HUES48 (cell line): ENCODE results near the gene ZW10.
A peak's percentile ranks its signal among the peaks of the same experiment; 100 is the strongest.

Source experiments
- H3K27ac ChIP-seq: one replicate; pipeline ENCODE4 v1.7.0; 2013; ENCODE audit warnings: low read depth, low read length, inconsistent platforms
- H3K27me3 ChIP-seq: 2 replicates; pipeline ENCODE4 v1.6.1; 2013; ENCODE audit warnings: mild to moderate bottlenecking, low read length; ENCODE audit not compliant: control insufficient read depth, insufficient read depth
- H3K36me3 ChIP-seq: 2 replicates; pipeline ENCODE4 v1.6.1; 2013; ENCODE audit warnings: low read length; ENCODE audit not compliant: control insufficient read depth, insufficient read depth
- H3K4me1 ChIP-seq: 2 replicates; pipeline ENCODE4 v1.6.1; 2013; ENCODE audit warnings: mild to moderate bottlenecking, low read length; ENCODE audit not compliant: control insufficient read depth, insufficient read depth
- H3K4me3 ChIP-seq: 2 replicates; pipeline ENCODE4 v1.5.1; 2013; ENCODE audit warnings: mild to moderate bottlenecking, low read depth, low read length
- H3K9ac ChIP-seq: 2 replicates; pipeline ENCODE4 v1.6.1; 2013; ENCODE audit warnings: mild to moderate bottlenecking, low read depth, low read length, moderate library complexity
- H3K9me3 ChIP-seq: 2 replicates; pipeline ENCODE4 v1.6.1; 2013; ENCODE audit warnings: low read length; ENCODE audit not compliant: control insufficient read depth, insufficient read depth

The ZW10 gene, protein sequence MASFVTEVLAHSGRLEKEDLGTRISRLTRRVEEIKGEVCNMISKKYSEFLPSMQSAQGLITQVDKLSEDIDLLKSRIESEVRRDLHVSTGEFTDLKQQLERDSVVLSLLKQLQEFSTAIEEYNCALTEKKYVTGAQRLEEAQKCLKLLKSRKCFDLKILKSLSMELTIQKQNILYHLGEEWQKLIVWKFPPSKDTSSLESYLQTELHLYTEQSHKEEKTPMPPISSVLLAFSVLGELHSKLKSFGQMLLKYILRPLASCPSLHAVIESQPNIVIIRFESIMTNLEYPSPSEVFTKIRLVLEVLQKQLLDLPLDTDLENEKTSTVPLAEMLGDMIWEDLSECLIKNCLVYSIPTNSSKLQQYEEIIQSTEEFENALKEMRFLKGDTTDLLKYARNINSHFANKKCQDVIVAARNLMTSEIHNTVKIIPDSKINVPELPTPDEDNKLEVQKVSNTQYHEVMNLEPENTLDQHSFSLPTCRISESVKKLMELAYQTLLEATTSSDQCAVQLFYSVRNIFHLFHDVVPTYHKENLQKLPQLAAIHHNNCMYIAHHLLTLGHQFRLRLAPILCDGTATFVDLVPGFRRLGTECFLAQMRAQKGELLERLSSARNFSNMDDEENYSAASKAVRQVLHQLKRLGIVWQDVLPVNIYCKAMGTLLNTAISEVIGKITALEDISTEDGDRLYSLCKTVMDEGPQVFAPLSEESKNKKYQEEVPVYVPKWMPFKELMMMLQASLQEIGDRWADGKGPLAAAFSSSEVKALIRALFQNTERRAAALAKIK

DNA sequence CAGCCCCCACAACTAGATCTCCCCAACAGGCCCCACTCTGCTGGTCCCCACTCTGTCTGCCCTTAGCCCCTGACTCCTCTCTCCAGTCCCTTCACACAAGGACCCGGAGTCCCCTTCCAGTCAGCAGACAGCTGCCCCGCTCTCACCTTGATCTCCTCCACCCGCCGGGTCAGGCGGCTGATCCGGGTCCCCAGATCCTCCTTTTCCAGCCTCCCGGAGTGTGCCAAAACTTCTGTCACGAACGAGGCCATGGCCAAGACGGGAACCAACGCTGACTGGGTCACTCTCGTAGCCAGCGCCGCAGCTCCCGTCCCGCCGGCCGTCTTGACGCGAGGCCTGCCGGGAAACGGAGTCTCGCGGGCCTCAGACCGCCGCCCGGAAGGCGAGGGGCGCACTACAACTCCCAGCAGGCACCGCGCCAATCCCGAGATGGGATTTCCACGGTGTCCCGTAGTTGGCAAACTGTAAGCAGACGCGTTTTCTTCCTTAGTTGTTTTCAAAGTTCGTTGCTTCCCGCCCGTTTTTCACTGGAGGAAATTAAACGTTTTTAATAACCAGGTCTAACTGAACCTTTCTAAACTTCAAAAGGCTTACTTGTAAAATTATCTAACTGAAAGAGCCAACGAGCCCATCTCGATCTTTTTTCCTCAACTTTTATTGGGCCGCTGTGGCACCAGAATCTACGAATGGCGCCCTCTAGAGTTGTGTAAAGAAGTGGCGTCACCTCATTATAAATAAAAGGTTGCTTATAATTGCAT, at the start of gene ZW10:
Gene ZW10, minus strand, starts transcription at position 277 of the 758 bp plus-strand sequence. Its CDS starts 26 bp downstream, at position 251.
- Histone ChIP-seq H3K4me3 (peak within 1 kb of the TSS; percentile 83), H3K9ac (peak within 1 kb of the TSS; percentile 78), H3K9me3 (no peaks in the 10 kb centered on the region), H3K36me3 (peaks cover 17% of the 10 kb centered on the region), H3K4me1 (no peaks in the 10 kb centered on the region), H3K27ac (peak within 1 kb of the TSS; percentile 33), H3K27me3 (0 out of 2 replicates have a peak, but pooled peaks cover 3% of the 10 kb centered on the region)

DNA sequence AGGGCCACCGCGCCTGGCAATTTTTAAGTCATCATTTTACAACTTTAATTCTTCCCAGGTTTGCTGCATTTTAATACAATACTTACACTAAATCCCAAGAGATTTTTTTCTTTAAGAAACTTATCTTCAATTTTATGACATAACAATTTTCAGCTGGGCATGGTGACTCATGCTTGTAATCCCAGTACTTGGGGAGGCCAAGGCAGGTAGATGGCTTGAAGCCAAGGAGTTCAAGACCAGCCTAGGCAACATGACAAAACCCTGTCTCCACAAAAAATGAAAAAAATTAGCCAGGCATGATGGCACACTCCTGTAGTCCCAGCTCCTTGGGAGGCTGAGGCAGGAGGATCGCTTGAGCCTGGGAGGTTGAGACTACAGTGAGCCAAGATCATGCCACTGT, 44.9 kb upstream of the ZW10 start:
- Histone ChIP-seq H3K4me3 (no peak overlapping the region), H3K4me1 (0 out of 2 replicates have a peak, but pooled peaks cover 3% of the 10 kb centered on the region), H3K36me3 (peaks cover 95% of the 10 kb centered on the region), H3K9ac (no peak overlapping the region), H3K27ac (no peak overlapping the region), H3K9me3 (no peaks in the 10 kb centered on the region), H3K27me3 (no peaks in the 10 kb centered on the region)

DNA sequence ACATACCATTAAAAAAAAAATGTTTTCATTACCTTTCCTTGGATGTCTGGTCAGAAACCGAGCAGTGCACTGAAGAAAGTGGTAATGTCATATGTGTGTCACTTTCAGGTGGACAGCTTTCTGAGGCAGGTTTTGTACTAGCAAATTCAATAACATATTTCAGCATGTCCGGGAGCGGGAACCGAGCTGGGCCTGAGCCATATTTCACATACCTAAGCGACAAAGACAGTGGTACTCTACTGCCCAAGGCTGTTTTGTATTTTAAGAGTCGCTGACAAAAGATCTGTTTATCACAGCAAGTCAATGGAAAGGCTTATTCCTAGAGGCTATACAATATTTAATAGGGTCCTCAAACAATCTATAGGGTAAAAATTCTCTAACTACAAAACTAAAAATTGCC, 44.1 kb upstream of the ZW10 start:
- Histone ChIP-seq H3K9ac (no peak overlapping the region), H3K27me3 (no peaks in the 10 kb centered on the region), H3K36me3 (peaks cover 95% of the 10 kb centered on the region), H3K4me1 (0 out of 2 replicates have a peak, but pooled peaks cover 3% of the 10 kb centered on the region), H3K9me3 (no peaks in the 10 kb centered on the region), H3K4me3 (no peak overlapping the region), H3K27ac (no peak overlapping the region)

GRCh38 chr11:113817162-113817561, 43.7 kb upstream of the ZW10 start:
- H3K27ac ChIP-seq: no peak overlapping the region
- H3K9ac ChIP-seq: no peak overlapping the region
- H3K36me3 ChIP-seq: peaks cover 95% of the 10 kb centered on the region
- no peaks in the 10 kb centered on the region for H3K27me3 ChIP-seq
- no peak overlapping the region for H3K4me3 ChIP-seq
- H3K4me1 ChIP-seq: 0 out of 2 replicates have a peak, but pooled peaks cover 3% of the 10 kb centered on the region
- no peaks in the 10 kb centered on the region for H3K9me3 ChIP-seq

- Histone ChIP-seq H3K9me3 (no peaks in the 10 kb centered on the region), H3K36me3 (peaks cover 96% of the 10 kb centered on the region)
These were observed 40.7 kb upstream of the ZW10 start for GRCh38 chr11:113814181-113814580.

DNA sequence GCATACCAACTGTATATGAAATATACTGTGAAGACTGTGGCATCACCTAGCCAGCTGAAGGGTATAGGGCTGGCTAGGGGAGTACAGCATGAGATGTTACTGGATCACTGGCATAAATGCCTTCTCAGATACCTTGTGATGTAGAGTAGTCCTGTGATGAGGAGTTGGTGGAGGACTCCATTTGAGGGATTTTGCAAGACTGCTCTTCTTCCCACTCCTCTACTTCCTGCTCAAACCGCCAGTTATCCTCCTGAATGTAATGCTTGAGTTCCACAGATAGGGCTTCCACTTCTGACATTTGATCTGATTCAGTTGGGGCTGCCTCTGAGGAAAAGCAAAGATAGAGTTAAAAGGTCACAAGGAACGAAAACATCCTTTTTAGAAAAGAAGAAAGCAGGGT, 35.4 kb upstream of the ZW10 start:
- Histone ChIP-seq H3K9me3 (no peaks in the 10 kb centered on the region), H3K4me3 (no peak overlapping the region), H3K4me1 (no peaks in the 10 kb centered on the region), H3K36me3 (peaks cover 97% of the 10 kb centered on the region), H3K27ac (no peak overlapping the region), H3K27me3 (no peaks in the 10 kb centered on the region), H3K9ac (no peak overlapping the region)

More at GRCh38 chr11:113814181-113814580, 40.7 kb upstream of the ZW10 start:
- H3K27ac ChIP-seq: no peak overlapping the region
- H3K9ac ChIP-seq: no peak overlapping the region
- H3K4me1 ChIP-seq: 0 out of 2 replicates have a peak, but pooled peaks cover 3% of the 10 kb centered on the region
- H3K4me3 ChIP-seq: no peak overlapping the region
- H3K27me3 ChIP-seq: no peaks in the 10 kb centered on the region

- H3K4me1 ChIP-seq: no peaks in the 10 kb centered on the region
- peaks cover 97% of the 10 kb centered on the region for H3K36me3 ChIP-seq
These were observed 32.9 kb upstream of the ZW10 start for GRCh38 chr11:113806406-113806805.

GRCh38 chr11:113805640-113806039, 32.1 kb upstream of the ZW10 start:
- H3K4me3 ChIP-seq: no peak overlapping the region
- H3K9ac ChIP-seq: no peak overlapping the region
- H3K9me3 ChIP-seq: no peaks in the 10 kb centered on the region
- no peak overlapping the region for H3K27ac ChIP-seq
- H3K36me3 ChIP-seq: peaks cover 97% of the 10 kb centered on the region
- no peaks in the 10 kb centered on the region for H3K27me3 ChIP-seq
- H3K4me1 ChIP-seq: no peaks in the 10 kb centered on the region

More at GRCh38 chr11:113806406-113806805, 32.9 kb upstream of the ZW10 start:
- no peaks in the 10 kb centered on the region for H3K9me3 ChIP-seq
- H3K27ac ChIP-seq: no peak overlapping the region
- no peak overlapping the region for H3K9ac ChIP-seq
- no peaks in the 10 kb centered on the region for H3K27me3 ChIP-seq
- H3K4me3 ChIP-seq: no peak overlapping the region

DNA sequence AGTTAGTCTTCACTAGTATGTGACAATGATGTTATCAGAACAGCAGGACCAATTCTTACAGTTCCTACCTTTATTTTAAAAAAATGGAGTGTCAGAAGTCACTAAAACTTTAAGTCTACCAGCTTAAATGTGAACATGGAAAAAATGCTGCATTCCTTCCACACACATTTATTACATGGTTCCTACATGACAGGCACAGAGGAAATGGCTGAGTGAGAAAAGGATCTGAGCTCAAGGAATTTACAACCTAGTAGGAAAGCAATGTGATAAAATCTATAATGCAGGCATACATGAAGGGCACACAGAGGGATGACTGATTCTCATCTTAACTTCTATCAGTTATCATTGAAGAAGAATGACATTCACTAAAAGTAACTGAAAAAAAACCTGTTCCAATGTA, 29.1 kb upstream of the ZW10 start:
- H3K36me3 ChIP-seq: peaks cover 95% of the 10 kb centered on the region
- no peak overlapping the region for H3K4me3 ChIP-seq
- no peak overlapping the region for H3K27ac ChIP-seq
- H3K27me3 ChIP-seq: no peaks in the 10 kb centered on the region
- no peaks in the 10 kb centered on the region for H3K4me1 ChIP-seq
- no peaks in the 10 kb centered on the region for H3K9me3 ChIP-seq
- no peak overlapping the region for H3K9ac ChIP-seq

DNA sequence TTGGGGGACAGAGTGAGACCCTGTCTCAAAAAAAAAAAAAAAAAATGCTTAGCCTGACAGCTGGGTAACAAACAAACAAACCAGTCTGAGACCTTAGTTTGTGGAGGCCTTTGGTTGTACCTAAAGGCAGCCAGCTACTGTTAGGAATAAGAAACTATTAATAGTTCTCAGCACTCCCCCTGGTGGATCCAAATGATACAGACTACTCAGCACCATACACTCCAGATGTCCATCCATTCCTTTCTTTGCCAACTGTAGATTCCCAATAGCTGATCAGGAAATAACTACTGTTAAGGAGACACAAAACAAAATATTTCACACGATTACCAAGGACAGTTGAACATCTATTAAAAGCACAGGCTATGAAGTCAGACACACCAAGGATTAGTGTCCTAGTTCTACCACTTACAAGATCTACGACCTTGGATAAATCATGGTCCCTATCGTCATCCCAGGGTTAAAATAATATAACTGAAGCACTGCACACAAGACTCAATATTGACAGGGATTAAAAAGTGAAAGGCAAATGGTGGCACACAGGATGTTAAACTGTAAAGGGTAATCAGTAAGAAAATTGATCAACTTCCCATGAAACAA, 23.3 kb upstream of the ZW10 start:
- H3K36me3 ChIP-seq: peaks cover 48% of the 10 kb centered on the region
- no peak overlapping the region for H3K4me3 ChIP-seq
- no peaks in the 10 kb centered on the region for H3K27me3 ChIP-seq

More for the DNA sequence above, 23.3 kb upstream of the ZW10 start:
- no peak overlapping the region for H3K27ac ChIP-seq
- no peaks in the 10 kb centered on the region for H3K4me1 ChIP-seq
- no peaks in the 10 kb centered on the region for H3K9me3 ChIP-seq
- H3K9ac ChIP-seq: no peak overlapping the region
